AG20443 (cell line): ENCODE results near the gene ARNT2.
"Not testable (repeated sequence)": the region's sequence is repeated elsewhere in the genome, so short reads cannot be mapped to it uniquely, and the experiment has no call there.

Experiments used
- DNase-seq: peaks from one replicate; pipeline ENCODE4 v3.0.0; 2012; ENCODE audit warnings: low spot score, mixed read lengths

Gene ARNT2

GRCh38 chr15:80404057-80404760 lies at the start of gene ARNT2:
ARNT2 (plus strand) TSS chr15:80404382; CDS start chr15:80404516, 134 bp downstream.
- DNase-seq = peak; percentile 69

DNA sequence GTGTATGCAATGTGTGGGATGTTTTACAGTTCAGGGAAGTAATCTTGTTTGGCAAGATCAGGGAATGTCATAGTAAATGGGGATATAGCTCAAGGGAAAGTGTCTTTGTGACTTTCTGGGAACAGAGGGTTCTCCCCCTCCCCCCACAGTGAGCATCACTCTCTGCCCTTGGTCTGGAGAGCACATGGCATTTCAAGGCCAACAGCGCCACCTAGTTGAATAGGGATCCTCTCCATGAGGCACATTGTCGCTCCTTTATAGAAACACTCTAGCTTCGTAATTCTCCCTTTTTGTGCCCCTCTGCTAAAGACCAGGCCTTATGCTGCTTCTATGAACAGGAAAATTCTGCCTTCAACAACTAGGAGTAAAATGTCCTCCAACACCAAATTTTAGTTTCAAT lies 37.1 kb upstream of the ARNT2 start:
- DNase-seq = no peak

- DNase-seq = no peak
These were observed 36.5 kb upstream of the ARNT2 start for GRCh38 chr15:80367661-80368060.

GRCh38 chr15:80371924-80372323 lies 32.3 kb upstream of the ARNT2 start:
- DNase-seq = no peak

GRCh38 chr15:80374441-80374840 lies 29.7 kb upstream of the ARNT2 start:
- DNase-seq = no peak

DNA sequence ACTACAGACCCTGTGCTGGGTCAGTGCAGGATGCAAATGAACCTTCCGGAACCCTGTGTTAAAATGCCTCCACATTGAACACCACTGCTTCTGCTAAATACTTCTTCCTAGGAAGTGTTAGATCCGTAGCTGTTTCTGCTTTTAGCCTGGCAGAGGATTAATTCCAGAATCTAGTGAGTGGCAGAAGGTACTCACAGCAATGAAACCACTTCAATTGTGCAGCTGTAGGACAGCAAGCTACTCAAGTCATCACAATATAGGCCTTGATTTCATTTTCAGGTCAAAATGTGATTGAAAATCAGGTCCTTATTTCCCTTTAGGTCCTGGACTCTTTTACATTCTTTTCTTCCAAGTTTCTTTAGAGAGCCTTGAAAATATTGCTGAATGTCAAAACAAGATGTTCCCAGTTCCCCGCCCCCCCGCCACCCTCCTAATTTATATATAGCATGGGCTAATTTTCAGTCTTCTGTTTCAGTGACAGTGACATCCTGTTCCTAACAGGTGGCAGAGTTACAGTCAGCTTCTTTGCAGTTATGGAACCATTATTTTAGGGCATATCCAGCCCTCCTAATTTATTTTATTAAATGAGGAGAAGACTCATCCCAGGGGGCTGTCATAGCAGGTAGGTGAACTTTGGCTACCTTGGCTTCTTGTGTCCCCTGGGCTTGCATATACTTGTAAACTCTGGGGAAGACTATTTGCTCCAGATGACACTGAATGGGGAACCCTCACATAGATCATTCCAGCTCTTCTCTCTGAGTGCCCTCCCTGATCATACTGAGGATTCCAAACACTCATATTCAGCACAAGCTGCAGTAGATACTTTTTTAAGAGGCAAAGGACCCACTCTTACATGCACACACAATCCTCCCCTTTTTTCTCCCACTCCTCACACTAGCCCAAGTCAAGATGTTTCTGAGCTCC lies 28.0 kb upstream of the ARNT2 start:
- DNase-seq = no peak

DNA sequence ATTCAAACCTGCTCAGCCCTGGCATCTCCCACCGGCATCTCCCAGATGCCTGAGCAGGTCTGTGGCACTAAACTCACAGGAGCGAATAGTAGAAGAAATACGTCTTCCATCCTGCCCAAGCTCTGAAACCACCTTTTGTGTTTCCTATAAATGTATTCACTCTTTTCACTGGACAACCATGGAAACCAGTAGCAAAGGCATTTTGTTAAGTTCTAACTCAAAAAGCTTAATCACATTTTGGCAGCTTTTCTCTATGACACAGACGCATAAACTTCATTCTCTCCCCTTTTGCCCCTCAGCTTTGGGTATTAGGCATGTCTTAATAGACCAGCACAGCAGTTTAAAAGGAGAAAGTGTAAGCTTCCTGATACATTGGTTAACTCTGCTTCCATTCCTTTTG lies 24.5 kb upstream of the ARNT2 start:
- no peak for DNase-seq

- DNase-seq = no peak
These were observed 24.0 kb upstream of the ARNT2 start for GRCh38 chr15:80380154-80380553.

GRCh38 chr15:80382285-80382684 lies 21.9 kb upstream of the ARNT2 start:
- DNase-seq = no peak

DNA sequence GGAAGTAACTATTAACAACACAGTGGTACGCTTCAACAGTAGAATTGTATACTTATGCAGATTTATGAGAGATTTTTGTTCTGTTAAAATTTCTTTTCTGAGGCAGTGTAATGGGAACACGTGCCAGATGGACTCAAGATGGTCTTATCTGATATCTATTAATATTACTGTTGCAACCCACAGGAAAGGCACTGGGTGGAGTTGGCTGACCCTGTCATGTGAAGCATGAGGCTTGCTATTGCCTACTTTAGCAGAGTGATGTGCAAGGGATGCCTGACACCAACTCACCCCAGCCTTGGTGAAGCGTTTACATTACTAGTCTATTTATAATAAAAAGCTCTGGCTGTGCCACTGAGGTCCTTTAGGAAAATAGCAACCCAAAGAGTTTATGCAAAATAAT lies 19.8 kb upstream of the ARNT2 start:
- DNase-seq = no peak

DNA sequence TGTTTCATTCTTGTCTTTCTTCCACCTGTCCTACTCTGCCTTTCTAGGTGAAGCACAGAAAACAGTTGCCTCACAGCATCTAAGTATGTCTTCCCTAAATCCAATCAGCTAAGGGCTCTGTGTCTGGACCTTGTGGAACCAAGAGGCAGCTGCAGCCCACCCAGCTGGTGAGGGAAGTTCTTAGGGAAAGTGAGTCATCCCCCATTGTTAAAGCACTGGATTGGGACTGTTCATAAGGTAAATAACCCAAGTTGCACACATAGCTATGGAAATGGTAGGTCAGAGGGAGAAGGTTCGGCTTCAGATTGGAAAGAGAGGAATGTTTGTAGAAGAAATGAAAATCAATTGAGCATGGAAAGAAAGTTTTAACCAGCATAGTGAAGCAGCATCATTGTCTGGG lies 18.0 kb upstream of the ARNT2 start:
- DNase-seq = no peak

DNA sequence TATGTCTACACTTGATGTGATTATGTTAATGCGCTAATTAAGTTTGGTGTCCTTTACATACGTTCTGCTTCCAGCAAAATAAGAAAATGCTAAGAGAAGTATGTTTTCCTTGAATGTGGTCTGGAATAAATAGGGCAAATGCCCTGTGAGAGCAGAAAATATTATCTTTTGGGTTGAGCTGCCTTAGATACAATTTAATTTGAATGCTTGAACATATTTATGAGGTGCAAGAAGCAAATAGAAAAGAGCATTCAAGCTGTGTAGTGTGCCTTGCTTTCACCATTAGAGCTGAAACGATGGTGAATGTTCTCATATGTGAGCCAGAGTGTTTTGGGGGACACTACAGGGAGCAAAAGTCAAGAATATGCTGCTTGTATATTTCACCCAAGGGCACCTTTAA lies 15.9 kb upstream of the ARNT2 start:
- DNase-seq = no peak

- DNase-seq = no peak
These were observed 14.8 kb upstream of the ARNT2 start for GRCh38 chr15:80389370-80389769.

GRCh38 chr15:80390942-80391341 lies 13.2 kb upstream of the ARNT2 start:
- not testable (repeated sequence) for DNase-seq

DNA sequence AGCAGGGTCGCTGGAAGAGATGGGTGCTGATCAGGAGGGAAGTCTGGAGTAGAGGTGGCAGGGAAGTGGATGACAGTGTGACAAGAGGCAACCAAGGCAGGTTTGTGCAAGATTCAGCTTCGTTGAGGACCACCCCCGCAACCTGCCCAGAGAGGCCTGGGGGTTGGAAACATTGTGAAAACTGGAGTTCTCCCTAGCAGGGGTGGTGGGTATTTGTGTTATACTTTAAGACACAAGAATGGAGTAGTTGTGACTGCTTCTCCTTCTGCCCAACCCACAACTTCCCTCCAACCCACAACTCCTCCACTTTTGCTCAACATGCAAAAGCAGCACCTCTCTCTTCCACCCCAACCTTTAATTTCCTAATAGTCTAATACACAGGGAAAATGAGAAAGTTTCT lies 8.6 kb upstream of the ARNT2 start:
- DNase-seq = no peak

- DNase-seq = no peak
These were observed 8.1 kb upstream of the ARNT2 start for GRCh38 chr15:80396096-80396495.

- DNase-seq = no peak
These were observed 4.7 kb upstream of the ARNT2 start for GRCh38 chr15:80399508-80399907.

DNA sequence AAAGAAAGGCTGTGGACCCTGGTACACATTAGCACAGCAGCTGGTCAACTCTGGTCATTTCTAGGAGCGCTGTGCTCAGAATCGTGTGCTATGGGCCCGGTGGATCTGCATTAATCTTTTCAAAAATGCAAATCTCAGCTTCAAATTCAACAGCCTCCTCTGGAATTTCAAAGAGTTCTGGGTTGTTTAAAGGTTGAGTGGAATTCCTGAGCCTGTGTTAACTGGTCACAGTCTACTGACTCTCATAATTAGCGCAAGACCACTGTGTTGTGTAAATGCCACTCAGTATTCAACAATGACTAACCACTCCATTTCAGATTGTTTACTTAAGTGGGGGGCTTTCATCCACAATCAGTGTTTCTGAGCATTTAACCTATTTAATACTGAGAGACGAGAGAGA lies 2.7 kb upstream of the ARNT2 start:
- DNase-seq = no peak

- no peak for DNase-seq
These were observed 1.8 kb upstream of the ARNT2 start for GRCh38 chr15:80402339-80402738.

- peak; percentile 39 for DNase-seq
These were observed 498 bp upstream of the ARNT2 start for GRCh38 chr15:80403712-80404056.

DNA sequence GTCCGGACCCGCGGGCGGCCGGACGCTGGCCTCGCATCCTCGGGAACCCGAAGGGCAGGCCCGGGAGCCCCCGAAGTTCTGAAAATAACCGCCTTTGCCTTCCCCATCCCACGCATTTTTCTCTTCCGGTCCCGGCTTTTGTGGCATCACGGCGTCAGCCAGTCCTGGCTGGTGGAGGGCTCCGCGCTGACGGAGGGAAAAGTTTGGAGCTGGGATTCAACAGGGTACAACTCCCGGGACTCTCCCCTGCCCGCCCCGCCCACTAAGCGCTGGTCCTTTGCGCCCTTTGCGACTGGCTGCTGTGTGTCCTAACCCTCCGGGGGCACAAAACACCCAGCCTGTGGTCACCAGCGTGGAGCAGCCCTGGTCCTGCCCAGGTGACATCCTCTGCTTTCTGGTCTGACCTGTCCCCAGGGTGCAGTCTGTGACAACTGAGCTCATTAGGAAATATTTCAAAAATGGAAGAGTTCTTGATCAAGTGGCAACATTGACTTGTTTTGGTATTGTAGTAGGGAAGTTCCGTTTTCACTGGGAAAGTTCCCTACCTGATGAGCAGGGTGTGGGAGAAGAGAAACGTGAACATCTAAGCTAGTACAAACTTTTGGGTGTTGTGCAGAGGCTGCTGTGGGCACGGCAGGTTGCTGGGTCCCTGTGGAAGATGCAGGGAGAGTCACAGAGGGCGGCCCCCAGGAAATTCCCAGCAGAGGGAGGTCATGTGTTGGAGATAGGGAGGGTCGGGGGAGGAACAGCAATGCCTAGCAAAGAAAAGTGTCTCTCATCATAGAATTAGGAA lies 775 bp downstream of the ARNT2 start:
- DNase-seq = peak; percentile 70

DNA sequence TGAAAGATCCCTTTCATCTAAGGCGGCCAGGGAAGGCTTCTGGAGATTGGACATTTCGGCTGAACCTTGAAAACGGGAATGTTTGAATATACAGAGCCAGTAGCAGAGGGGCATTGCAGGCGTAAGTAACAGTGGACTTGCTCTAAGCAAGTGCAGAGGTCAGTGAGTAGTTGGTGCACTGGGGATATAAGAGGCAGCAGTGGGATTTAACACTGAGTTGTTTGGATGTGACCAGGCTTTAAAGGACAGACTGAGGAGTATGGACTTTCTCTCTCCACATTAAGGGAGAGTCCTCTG lies 1.3 kb downstream of the ARNT2 start:
- DNase-seq = no peak

- DNase-seq = no peak
These were observed 1.8 kb downstream of the ARNT2 start for GRCh38 chr15:80405970-80406369.
